Stimulated activated CD8-positive, alpha-beta memory T cell treated with anti-CD3 and anti-CD28 coated beads, Interleukin-4, amount 100 ng/mL, for 48 hours (primary cell): Measurements from ENCODE around the gene MACC1.
"Not testable (repeated sequence)": the region's sequence is repeated elsewhere in the genome, so short reads cannot be mapped to it uniquely, and the experiment has no call there.

Experiments
- DNase-seq: peaks from one replicate; pipeline ENCODE4 v3.0.0-alpha.2; 2020

Gene MACC1

DNA sequence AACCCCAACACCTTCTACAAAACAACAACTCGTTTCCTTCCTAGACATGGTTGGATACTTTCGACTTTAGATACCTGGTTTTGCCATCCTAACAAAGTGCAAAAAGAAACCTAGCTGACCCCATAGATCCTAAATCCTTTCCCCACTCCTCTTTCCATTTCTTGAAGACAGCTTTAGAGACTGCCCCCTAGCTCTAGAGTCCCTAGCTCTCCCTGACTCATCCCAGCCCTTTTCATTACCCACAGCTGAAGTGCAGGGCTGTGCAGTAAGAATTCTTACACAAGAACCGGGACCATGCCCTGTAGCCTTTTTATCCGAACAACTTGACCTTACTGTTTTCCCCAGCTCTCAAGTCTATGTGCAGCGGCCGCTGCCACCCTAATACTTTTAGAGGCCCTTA is 93.1 kb downstream of the MACC1 start:
- not testable (repeated sequence) for DNase-seq

DNA sequence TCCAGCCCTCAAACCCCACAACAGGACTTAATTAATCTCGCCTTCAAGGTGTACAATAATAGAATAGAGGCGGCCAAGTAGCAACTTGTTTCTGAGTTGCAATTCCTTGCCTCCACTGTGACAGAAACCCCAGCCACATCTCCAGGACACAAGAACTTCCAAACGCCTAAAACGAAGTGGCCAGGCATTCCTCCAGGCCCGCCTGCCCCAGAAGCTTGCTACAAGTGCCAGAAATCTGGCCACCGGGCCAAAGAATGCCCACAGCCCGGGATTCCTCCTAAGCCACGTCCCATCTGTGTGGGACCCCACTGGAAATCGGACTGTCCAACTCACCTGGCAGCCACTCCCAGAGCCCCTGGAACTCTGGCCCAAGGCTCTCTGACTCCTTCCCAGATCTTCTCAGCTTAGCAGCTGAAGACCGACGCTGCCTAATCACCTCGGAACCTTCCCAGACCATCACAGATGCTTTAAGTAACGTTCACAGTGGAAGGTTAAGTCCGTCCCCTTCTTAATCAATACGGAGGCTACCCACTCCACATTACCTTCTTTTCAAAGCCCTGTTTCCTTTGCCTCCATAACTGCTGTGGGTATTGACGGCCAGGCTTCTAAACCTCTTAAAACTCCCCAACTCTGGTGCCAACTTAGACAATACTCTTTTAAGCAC is 94.4 kb downstream of the MACC1 start:
- not testable (repeated sequence) for DNase-seq

- DNase-seq, result no peak
Observed at GRCh38 chr7:20122073-20122472, 95.1 kb downstream of the MACC1 start.

DNA sequence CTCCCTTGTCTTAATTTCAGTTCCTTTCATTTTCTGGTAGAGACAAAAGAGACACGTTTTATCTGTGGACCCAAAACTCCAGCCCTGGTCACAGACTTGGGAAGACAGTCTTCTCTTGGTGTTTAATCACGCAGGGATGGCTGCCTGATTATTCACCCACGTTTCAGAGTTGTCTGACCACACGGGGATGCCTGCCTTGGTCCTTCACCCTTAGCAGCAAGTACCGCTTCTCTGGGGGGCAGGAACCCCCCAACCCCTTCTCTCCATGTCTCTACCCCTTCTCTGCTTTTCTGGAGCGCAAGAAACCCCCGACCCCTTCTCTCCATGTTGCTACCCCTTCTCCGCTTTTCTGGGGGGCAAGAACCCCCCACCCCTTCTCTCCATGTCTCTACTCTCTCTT is 95.8 kb downstream of the MACC1 start:
- DNase-seq, result no peak

- DNase-seq, result not testable (repeated sequence)
Observed at GRCh38 chr7:20120611-20121168, 96.5 kb downstream of the MACC1 start.

GRCh38 chr7:20116869-20117268 is 100.3 kb downstream of the MACC1 start:
- DNase-seq, result no peak

GRCh38 chr7:20114468-20114867 is 102.7 kb downstream of the MACC1 start:
- no peak for DNase-seq

GRCh38 chr7:20113427-20114027 is 103.7 kb downstream of the MACC1 start:
- no peak for DNase-seq

DNA sequence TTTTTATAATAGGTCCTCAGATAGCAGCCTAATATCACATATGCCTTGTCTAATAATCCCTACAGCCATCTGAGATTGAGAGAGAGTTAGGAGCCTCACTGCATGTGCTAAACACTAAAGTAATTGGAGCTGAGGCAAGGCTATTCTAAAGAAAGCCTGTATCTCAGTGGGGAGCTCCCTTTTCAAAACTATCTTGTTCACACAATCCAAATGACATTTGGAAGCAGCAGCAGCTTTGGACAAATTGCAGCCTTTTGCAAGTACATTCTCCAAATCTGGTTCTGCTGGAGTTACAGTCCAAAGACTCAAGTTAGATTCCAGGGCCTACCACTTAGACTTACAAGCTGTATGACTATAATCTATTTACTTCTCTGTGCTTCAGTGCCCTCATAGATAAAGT is 104.5 kb downstream of the MACC1 start:
- no peak for DNase-seq

DNA sequence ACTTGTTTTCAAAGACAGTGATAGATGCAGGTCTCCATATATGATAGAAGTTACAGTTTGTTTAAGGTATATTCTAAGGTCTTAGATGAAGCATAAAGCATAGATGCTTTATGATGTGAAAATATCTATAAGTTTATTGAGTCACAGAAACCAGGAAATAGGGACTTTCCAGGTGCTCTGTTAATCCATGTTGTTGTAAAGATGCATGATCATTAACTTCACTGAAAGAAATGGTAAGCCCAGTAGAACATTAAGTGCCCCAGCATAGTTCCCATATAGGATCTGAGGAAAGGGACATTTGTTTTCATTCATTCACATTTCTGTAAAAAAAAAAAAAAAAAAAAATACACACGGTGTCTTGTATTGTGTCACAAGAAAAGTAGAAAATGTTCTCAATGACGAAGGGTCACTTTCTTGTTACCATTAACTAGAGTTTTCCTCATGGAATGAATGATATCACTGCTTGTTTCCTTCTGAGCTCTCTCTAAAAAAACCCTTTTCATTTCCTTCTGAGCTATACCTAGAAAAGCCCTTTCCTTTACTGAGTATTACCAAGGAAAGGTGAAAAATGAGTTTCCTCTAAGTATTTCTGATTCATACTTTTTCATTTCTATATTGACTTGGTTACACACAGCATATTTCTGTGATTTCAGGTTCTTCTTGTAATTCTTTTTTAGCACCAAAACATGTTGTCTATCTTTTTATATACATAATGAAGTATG is 105.2 kb downstream of the MACC1 start:
- no peak for DNase-seq

- no peak for DNase-seq
Observed at GRCh38 chr7:20107582-20107981, 109.6 kb downstream of the MACC1 start.

GRCh38 chr7:20104696-20105095 is 112.5 kb downstream of the MACC1 start:
- no peak for DNase-seq

DNA sequence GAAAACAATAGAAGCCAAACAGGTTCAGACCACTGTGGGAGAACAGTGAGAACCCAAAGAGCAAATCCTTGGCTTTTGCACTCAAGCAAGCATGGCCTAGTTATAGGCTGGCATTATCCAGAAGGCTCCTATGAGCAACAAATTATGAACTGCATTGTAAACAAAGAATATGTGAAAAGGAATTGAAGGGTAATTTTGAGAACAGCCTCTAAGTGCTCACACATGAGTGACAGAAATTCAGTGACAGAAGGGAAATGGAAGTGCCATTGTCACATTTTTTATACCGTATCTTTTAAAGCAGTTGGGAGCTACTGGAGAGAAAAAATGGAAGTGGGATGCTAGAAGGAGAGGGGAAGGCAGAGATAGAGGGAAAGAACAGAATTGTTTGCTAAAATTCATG is 114.2 kb downstream of the MACC1 start:
- no peak for DNase-seq

DNA sequence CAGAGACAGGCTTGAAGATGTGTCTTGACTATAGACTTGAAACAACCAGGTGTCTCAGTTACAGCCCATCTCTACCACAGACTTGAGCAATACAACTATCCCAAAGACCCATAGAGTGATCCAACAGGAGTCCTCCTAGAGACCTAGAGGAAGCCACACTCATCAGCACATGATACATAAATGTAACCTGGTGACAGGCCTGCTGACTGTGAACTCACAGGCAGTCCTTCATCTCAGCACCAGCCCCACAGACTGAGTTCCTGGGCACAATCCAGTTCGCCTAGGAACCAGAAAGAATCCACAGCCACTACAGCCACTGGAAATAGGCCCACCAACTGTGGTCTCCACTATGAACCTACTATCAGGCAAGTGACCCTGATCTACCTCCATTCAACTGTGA is 121.3 kb downstream of the MACC1 start:
- no peak for DNase-seq

GRCh38 chr7:20095436-20095835 is 121.7 kb downstream of the MACC1 start:
- no peak for DNase-seq

DNA sequence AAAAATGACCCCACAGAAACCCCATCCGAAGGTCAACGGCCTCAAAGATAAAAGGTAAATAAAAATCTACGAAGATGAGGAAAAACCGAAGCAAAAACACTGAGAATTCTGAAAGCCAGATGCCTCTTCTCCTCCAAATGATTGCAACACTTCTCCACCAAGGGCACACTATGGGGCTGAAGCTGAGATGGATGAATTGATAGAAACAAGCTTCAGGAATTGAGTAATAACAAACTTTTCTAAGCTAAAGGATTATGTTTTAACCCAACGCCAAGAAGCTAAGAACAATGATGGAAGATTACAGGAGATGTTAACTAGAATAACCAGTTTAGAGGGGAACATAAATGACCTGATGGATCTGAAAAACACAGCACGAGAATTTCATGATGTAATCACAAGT is 127.8 kb downstream of the MACC1 start:
- DNase-seq, result no peak

DNA sequence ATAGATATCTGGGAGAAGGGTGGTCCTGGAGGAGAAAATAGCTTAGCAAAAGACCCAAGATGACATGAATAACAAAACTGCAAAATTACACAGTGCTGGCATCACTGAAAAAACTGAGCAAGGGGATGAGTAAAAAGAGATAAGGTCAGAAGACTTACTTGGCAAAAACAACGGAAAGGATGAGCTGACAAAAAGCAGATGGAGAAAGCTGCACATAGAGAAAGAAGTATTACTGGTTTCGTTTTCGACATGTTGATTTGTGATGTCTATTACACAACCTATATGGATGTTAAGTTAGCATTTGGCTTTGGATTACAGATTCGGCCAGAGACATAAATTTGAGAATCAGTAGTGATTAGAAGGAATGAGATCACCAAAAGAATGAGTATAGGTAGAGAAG is 132.1 kb downstream of the MACC1 start:
- no peak for DNase-seq
